ENCODE measurements around the gene DIPK1A.

DNA sequence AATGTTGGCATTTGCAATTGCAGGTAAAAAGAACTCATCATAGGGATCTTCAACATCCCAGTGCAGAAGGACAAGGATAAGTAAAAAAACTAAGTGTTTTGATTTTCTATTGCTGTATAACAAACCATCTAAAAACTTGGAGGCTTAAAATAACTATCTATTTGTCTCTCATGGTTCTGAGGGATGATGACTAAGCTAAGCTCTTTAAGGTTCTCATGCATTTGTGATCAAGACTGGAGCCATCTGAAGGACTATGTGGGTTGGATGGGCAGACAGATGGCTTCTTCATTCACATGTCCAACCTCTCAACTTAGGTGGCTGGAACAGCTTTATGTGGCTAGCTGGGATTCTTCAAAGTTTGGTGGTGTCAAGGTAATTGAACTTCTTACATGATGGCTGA lies 78.0 kb downstream of the DIPK1A start:
- TF ChIP-seq CTCF (IDR thresholded peaks at IDR 0.05), result no peak
- no peak for TF ChIP-seq POLR2A (IDR thresholded peaks at IDR 0.05)

Measured in esophagus squamous epithelium (tissue), 4 donors.